Mesenchymal stem cell (in vitro differentiated cells and primary cell): ENCODE results near the gene PACSIN3.
A peak's percentile ranks its signal among the peaks of the same experiment; 100 is the strongest.

Experiments used
- DNase-seq: peaks from one replicate; pipeline ENCODE4 v3.0.0-alpha.2; 2013
- H2AFZ ChIP-seq: one replicate; pipeline ENCODE4 v1.6.1; 2013; ENCODE audit warnings: low read depth, mild to moderate bottlenecking, control low read depth, inconsistent platforms, low read length, moderate library complexity
- H2AK5ac ChIP-seq: 2 replicates; pipeline ENCODE4 v1.6.1; 2013; ENCODE audit warnings: low read length, moderate library complexity, mild to moderate bottlenecking, inconsistent platforms; ENCODE audit not compliant: severe bottlenecking
- H2BK120ac ChIP-seq: one replicate; pipeline ENCODE4 v1.6.1; 2013; ENCODE audit warnings: low read depth, mild to moderate bottlenecking, inconsistent platforms, low read length, moderate library complexity
- H2BK12ac ChIP-seq, 2 experiments: one replicate each; pipeline ENCODE4 v1.6.1; 2013; ENCODE audit warnings: inconsistent platforms in 2 of 2, low read length in 2 of 2, mild to moderate bottlenecking in 2 of 2, moderate library complexity in 2 of 2, control low read depth in 1 of 2
- H2BK15ac ChIP-seq: one replicate; pipeline ENCODE4 v1.6.1; 2013; ENCODE audit warnings: mild to moderate bottlenecking, low read depth, inconsistent platforms; ENCODE audit not compliant: poor library complexity, severe bottlenecking
- H2BK5ac ChIP-seq: 2 replicates; pipeline ENCODE4 v1.6.1; 2013; ENCODE audit warnings: low read depth, mild to moderate bottlenecking, low read length, control low read depth, inconsistent platforms; ENCODE audit not compliant: poor library complexity, severe bottlenecking
- H3K14ac ChIP-seq, 2 experiments: one replicate each; pipeline ENCODE4 v1.6.1; 2013; ENCODE audit warnings: inconsistent platforms in 2 of 2, low read length in 2 of 2, control low read depth in 1 of 2, mild to moderate bottlenecking in 1 of 2, moderate library complexity in 1 of 2
- H3K18ac ChIP-seq, 2 experiments: one replicate each; pipeline ENCODE4 v1.6.1; 2013; ENCODE audit warnings: inconsistent platforms in 2 of 2, low read length in 2 of 2, control low read depth in 1 of 2, low read depth in 1 of 2, mild to moderate bottlenecking in 1 of 2
- H3K23ac ChIP-seq, 2 experiments: one replicate each; pipeline ENCODE4 v1.6.1; 2013; ENCODE audit warnings: inconsistent platforms in 2 of 2, low read length in 2 of 2, mild to moderate bottlenecking in 2 of 2, moderate library complexity in 2 of 2, control low read depth in 1 of 2
- H3K27ac ChIP-seq: 2 replicates; pipeline ENCODE4 v1.5.1; 2013; ENCODE audit warnings: mild to moderate bottlenecking, moderate library complexity, low read length, control low read depth, inconsistent platforms; ENCODE audit not compliant: poor library complexity, severe bottlenecking
- H3K27me3 ChIP-seq, 2 experiments: 2 replicates each; pipeline versions ENCODE4 v1.6.1 to v1.7.0; 2013; ENCODE audit warnings: low read length in 2 of 2, mild to moderate bottlenecking in 2 of 2, moderate library complexity in 2 of 2, control low read depth in 1 of 2, inconsistent platforms in 1 of 2; ENCODE audit not compliant: control insufficient read depth in 1 of 2, insufficient read depth in 1 of 2
- H3K36me3 ChIP-seq, 2 experiments: 2 replicates each; pipeline versions ENCODE4 v1.6.1 to v1.7.0; 2013; ENCODE audit warnings: low read length in 2 of 2, control low read depth in 1 of 2, inconsistent platforms in 1 of 2, low read depth in 1 of 2, mild to moderate bottlenecking in 1 of 2; ENCODE audit not compliant: insufficient read depth in 2 of 2, control insufficient read depth in 1 of 2
- H3K4ac ChIP-seq, 2 experiments: one replicate each; pipeline ENCODE4 v1.6.1; 2013; ENCODE audit warnings: inconsistent platforms in 2 of 2, low read length in 2 of 2, mild to moderate bottlenecking in 2 of 2, moderate library complexity in 2 of 2, control low read depth in 1 of 2, low read depth in 1 of 2
- H3K4me1 ChIP-seq: 2 replicates; pipeline ENCODE4 v1.6.1; 2013; ENCODE audit warnings: low read depth, low read length, control low read depth; ENCODE audit not compliant: control insufficient read depth, insufficient read depth
- H3K4me2 ChIP-seq: 2 replicates; pipeline ENCODE4 v1.6.1; 2013; ENCODE audit warnings: low read length, mild to moderate bottlenecking, inconsistent platforms; ENCODE audit not compliant: poor library complexity, severe bottlenecking
- H3K4me3 ChIP-seq, 2 experiments: 2 replicates each; pipeline versions ENCODE4 v1.5.1 to v1.7.0; 2013; ENCODE audit warnings: low read length in 2 of 2, mild to moderate bottlenecking in 2 of 2, control low read depth in 1 of 2, low read depth in 1 of 2; ENCODE audit not compliant: insufficient read depth in 1 of 2
- H3K79me1 ChIP-seq: replicated peaks from 2 replicates; pipeline ENCODE4 v1.6.1; 2013; ENCODE audit warnings: mild to moderate bottlenecking, control low read depth, low read length, inconsistent platforms; ENCODE audit not compliant: poor library complexity, severe bottlenecking
- H3K9ac ChIP-seq: 2 replicates; pipeline ENCODE4 v1.7.0; 2013; ENCODE audit warnings: mild to moderate bottlenecking, low read length, moderate library complexity
- H3K9me3 ChIP-seq: 2 replicates; pipeline ENCODE4 v1.7.0; 2013; ENCODE audit warnings: mild to moderate bottlenecking, low read length; ENCODE audit not compliant: control insufficient read depth
- H4K8ac ChIP-seq: one replicate; pipeline ENCODE4 v1.6.1; 2013; ENCODE audit warnings: inconsistent platforms, mild to moderate bottlenecking, low read length, moderate library complexity
- H4K91ac ChIP-seq: one replicate; pipeline ENCODE4 v1.6.1; 2013; ENCODE audit warnings: mild to moderate bottlenecking, low read length, inconsistent platforms
- WGBS: methylation state at CpG from one replicate; pipeline ENCODE4 v1.1.7; 2013; ENCODE audit warnings: mixed read lengths; 5-methylcytosine and 5-hydroxymethylcytosine counted together

PACSIN3 gene

GRCh38 chr11:47139878-47140277 lies 46.4 kb downstream of the PACSIN3 start:
- Histone ChIP-seq H2AK5ac (no peak overlapping the region), H3K27me3 (no peaks in the 10 kb centered on the region), H3K9me3 (no peaks in the 10 kb centered on the region), H3K23ac (no peak overlapping the region), H4K91ac (no peak overlapping the region), H4K8ac (peak overlapping the region; percentile 3), H2BK15ac (no peak overlapping the region), H3K79me1 (peaks cover 2% of the 10 kb centered on the region), H3K4me2 (no peak overlapping the region), H3K18ac (no peak overlapping the region), H3K27ac (no peak overlapping the region), H3K14ac (no peak overlapping the region), H3K9ac (no peak overlapping the region), H3K36me3 (peaks cover 17 to 24% of the 10 kb centered on the region in 2 experiments), H2BK5ac (no peak overlapping the region), H3K4me3 (no peak overlapping the region), H3K4ac (no peak overlapping the region), H2BK120ac (no peak overlapping the region), H2BK12ac (no peak overlapping the region), H2AFZ (no peak overlapping the region), H3K4me1 (no peaks in the 10 kb centered on the region)
- DNase-seq = no peak
- 92% methylated on average over 4 of the region's 4 CpGs for WGBS

- H3K4me1 ChIP-seq = no peaks in the 10 kb centered on the region
- H3K14ac ChIP-seq = no peak overlapping the region
- 95% methylated on average over 2 of the region's 2 CpGs for WGBS
- H3K79me1 ChIP-seq = peaks cover 2% of the 10 kb centered on the region
- H3K9me3 ChIP-seq = no peaks in the 10 kb centered on the region
- no peak overlapping the region for H3K18ac ChIP-seq
- H3K23ac ChIP-seq = no peak overlapping the region
- H3K9ac ChIP-seq = no peak overlapping the region
- H3K4ac ChIP-seq = no peak overlapping the region
- no peak overlapping the region for H4K91ac ChIP-seq
- H4K8ac ChIP-seq = no peak overlapping the region
- no peak overlapping the region for H2BK15ac ChIP-seq
- no peak overlapping the region for H3K4me2 ChIP-seq
- DNase-seq = no peak
- peaks cover 17 to 24% of the 10 kb centered on the region in 2 experiments for H3K36me3 ChIP-seq
- H2BK12ac ChIP-seq = no peak overlapping the region
- H3K27ac ChIP-seq = no peak overlapping the region
- no peaks in the 10 kb centered on the region for H3K27me3 ChIP-seq
- no peak overlapping the region for H2AK5ac ChIP-seq
- no peak overlapping the region for H2BK5ac ChIP-seq
- no peak overlapping the region for H2BK120ac ChIP-seq
- no peak overlapping the region for H3K4me3 ChIP-seq
- no peak overlapping the region for H2AFZ ChIP-seq
Observed at GRCh38 chr11:47137476-47137875, 48.8 kb downstream of the PACSIN3 start.

- H3K9me3 ChIP-seq = no peaks in the 10 kb centered on the region
- WGBS = 100% methylated on average over 2 of the region's 3 CpGs
- H4K91ac ChIP-seq = no peak overlapping the region
- DNase-seq = no peak
- no peak overlapping the region for H3K9ac ChIP-seq
- no peak overlapping the region for H2AK5ac ChIP-seq
- no peak overlapping the region for H3K14ac ChIP-seq
- H3K79me1 ChIP-seq = peaks cover 2% of the 10 kb centered on the region
- no peak overlapping the region for H2BK12ac ChIP-seq
- H3K4me2 ChIP-seq = no peak overlapping the region
- H3K18ac ChIP-seq = no peak overlapping the region
- no peak overlapping the region for H2BK5ac ChIP-seq
- H3K4ac ChIP-seq = no peak overlapping the region
- H3K4me3 ChIP-seq = no peak overlapping the region
- H3K27me3 ChIP-seq = no peaks in the 10 kb centered on the region
- peaks cover 17 to 24% of the 10 kb centered on the region in 2 experiments for H3K36me3 ChIP-seq
- no peak overlapping the region for H3K27ac ChIP-seq
- no peaks in the 10 kb centered on the region for H3K4me1 ChIP-seq
- H2AFZ ChIP-seq = no peak overlapping the region
- H3K23ac ChIP-seq = no peak overlapping the region
- H4K8ac ChIP-seq = no peak overlapping the region
- H2BK120ac ChIP-seq = no peak overlapping the region
- H2BK15ac ChIP-seq = no peak overlapping the region
Observed at GRCh38 chr11:47136921-47137320, 49.3 kb downstream of the PACSIN3 start.

- Histone ChIP-seq H2BK120ac (no peak overlapping the region), H4K91ac (no peak overlapping the region), H3K9ac (no peak overlapping the region), H2BK15ac (no peak overlapping the region), H3K14ac (peak overlapping the region in 1 of 2 experiments; percentile 64), H3K27ac (no peak overlapping the region), H2AK5ac (no peak overlapping the region), H3K18ac (no peak overlapping the region), H2AFZ (no peak overlapping the region), H3K4me2 (no peak overlapping the region), H2BK12ac (no peak overlapping the region), H3K36me3 (peaks cover 17 to 24% of the 10 kb centered on the region in 2 experiments), H3K9me3 (no peaks in the 10 kb centered on the region), H3K27me3 (no peaks in the 10 kb centered on the region), H3K23ac (no peak overlapping the region), H3K79me1 (peaks cover 2% of the 10 kb centered on the region), H3K4me3 (no peak overlapping the region), H3K4ac (no peak overlapping the region), H3K4me1 (no peaks in the 10 kb centered on the region), H4K8ac (no peak overlapping the region), H2BK5ac (no peak overlapping the region)
- DNase-seq = no peak
- WGBS = 93% methylated on average over 3 of the region's 3 CpGs
Observed at GRCh38 chr11:47136327-47136726, 49.9 kb downstream of the PACSIN3 start.
